ENCODE measurements around the gene SFI1.
"Not testable (repeated sequence)": the region's sequence is repeated elsewhere in the genome, so short reads cannot be mapped to it uniquely, and the experiment has no call there.

SFI1 gene

DNA sequence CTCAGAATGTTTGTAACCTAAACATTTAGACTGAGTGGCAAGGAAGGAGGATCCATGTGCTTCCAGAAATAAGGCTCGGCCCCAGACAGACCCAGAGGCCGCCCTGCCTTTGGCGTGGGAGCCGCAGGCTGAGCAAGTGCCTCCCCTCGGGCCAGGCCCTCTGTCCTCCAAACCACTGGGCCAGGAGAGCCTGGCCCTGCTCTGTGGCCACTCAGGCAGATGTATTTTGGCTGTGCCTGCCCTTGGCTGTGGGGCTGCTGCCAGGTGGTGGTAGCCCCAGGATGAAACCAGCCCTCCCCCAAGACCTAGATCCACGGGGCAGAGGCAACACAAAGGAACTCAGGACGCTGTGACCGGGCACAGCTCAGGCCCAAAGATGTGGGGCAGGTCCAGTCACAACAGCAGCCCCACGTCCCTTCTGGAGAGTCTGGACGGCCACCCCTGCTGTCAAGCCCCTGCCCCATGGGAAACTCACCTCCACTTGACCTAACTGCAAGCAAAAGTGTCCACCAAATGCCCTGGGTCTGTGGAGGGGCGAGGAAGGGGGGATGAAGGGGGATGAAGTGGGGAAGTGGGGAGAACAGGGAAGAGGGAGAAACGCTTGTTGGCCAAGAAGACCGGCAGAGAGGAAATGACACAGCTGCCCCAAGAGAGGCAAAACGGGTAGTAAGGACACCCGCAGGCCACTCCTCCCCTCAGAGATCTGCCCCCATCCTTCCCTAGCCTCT is 141.7 kb downstream of the SFI1 start:
- DNase-seq: no peak

- no peak for DNase-seq
Observed at GRCh38 chr22:31639436-31640039, 143.2 kb downstream of the SFI1 start.

DNA sequence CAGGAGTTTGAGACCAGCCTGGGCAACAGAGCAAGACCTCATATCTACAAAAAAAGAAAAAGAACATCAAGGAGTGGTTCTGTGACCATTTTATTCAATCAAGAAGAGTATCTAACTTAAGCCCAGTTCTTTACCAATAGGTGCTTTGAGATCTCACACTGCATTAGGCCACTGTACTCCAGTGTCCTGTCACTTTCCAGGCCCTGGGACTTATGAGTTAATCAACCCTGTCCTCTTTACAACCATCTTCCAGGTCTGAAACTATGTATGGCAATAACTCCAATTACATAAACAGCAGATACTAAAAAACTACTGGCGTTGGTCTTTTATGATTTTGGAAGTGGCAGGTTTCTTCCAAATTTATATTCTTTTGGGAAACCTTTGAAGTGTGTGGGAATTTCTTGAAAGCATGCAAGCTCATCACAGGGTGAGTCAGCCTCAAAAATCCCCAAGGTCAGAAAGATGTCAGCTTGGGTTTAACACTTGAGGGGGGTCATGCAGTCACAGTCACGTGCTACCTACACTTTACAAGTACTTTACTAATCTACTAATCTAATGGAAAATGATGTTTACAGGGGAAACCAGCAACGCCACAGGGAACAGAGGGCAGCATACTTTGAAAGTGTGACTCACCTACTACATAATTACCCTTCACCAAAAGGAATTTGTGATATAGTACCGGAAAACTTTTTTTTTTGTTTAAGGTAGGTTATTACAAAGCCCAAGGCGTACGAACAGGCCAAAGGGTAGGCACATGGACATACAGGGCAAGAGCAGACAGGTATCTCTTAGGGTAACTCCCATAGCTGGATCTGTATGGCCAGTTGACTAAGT is 150.1 kb downstream of the SFI1 start:
- DNase-seq: no peak

- no peak for DNase-seq
Observed at GRCh38 chr22:31647066-31647465, 150.7 kb downstream of the SFI1 start.

- no peak for DNase-seq
Observed at GRCh38 chr22:31647523-31648320, 151.4 kb downstream of the SFI1 start.

DNA sequence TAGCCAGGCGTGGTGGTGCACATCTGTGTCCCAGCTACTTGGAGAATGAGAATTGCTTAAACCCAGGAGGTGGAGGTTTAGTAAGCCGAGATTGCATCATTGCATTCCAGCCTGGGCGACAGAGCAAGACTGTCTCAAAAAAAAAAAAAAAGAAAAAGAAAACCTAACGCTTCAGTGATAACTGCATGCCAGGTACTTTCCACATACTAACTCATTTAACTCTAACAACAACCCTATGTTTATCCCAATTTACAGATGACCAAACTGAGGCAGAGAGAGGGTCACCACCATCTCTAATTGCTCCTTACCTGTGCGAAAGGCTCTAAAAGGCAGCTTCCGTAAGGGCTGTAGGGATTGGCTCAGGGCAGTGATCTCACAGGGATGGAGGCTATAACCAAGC is 154.1 kb downstream of the SFI1 start:
- DNase-seq: no peak

- no peak for DNase-seq
Observed at GRCh38 chr22:31651664-31652063, 155.3 kb downstream of the SFI1 start.

DNA sequence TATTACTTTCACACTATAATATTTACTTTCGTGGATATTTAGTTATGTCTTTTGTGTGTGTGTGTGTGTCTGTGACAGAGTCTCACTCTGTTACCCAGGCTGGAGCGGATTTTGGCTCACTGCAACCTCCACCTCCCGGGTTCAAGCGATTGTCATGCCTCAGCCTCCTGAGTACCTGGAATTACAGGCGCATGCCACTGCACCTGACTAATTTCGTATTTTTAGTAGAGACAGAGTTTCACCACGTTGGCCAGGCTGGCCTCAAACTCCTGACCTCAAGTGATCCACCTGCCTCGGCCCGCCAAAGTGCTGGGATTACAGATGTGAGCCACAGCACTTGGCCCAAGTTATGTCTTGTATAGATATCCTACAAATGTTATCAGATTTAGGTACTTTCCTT is 155.8 kb downstream of the SFI1 start:
- no peak for DNase-seq

DNA sequence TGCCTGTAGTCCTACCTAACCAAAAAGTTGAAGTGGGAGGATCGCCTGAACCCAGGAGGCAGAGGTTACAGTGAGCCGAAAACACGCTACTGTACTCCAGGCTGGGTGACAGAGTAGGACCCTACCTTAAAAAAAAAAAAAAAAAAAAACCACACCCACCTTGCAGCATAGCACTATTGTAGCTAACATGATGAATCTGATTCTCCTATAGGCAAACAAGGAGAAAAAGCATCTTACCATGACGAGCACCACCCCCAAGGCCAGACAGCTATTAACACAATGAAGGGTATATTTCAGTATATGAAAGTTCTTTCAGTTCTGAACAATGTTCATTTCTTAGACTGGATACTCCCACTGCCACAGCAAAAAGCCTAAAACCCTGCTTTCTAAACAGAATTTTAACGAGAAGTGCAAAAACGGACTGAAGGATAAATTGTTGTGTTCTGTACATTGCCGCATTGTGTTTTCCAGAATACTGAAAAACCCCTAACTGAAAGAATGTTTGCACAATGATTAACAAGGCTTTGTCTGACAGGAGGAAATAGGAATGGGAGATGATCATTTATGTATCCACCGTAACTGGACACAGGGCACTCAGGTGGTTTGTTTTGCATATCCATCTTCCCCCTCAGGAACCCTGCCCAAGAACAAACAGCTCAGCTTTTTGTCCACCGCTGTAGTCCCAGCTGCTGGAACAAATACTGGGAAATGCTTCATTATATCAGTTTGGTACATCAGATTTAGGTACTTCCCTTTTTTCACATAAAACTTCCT is 156.8 kb downstream of the SFI1 start:
- no peak for DNase-seq

- no peak for DNase-seq
Observed at GRCh38 chr22:31653944-31654343, 157.6 kb downstream of the SFI1 start.

DNA sequence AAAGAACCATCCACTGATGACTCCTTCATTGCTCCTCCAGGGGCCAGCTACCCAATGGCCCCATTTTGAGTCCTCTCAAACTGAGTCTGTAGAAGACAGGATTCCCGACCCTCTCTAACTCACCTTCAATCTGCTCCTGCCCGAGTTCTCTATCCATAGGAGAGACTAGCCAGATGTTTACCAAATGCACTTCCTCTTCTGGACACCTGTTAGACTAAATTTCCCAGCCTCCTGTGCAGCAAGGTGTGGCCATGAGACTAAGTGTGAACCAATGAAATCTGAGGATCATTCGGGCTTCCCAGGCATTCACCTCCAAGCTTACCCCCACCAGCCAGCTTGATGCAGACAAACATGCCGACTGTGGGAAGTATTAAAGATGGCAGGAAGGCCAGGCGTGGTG is 158.1 kb downstream of the SFI1 start:
- DNase-seq: no peak

DNA sequence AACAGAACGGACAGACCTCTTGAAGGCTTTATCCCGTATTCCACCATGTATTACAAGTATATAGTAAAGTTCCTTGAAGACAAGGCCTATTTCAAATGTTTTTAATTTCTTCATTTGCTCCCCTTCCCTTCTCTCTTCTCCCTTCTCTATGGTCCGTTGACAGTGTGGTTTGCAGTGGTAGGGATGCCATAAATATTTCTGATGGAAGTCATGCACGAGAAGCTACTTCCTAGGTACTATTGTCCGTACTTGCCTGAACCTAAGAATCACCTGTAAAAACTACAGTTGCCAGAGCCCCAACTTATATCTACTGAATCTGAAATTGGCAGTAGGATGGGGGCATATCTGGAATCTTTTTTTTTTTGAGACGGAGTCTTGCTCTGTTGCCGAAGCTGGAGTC is 162.9 kb downstream of the SFI1 start:
- DNase-seq: no peak

- not testable (repeated sequence) for DNase-seq
Observed at GRCh38 chr22:31660860-31661341, 164.6 kb downstream of the SFI1 start.

GRCh38 chr22:31661851-31662667 is 165.7 kb downstream of the SFI1 start, which contains the start of gene PISD:
PISD (minus strand) TSS chr22:31662215; CDS start chr22:31662208, 7 bp downstream.
- DNase-seq: peak; percentile 94

- DNase-seq: no peak
Observed at GRCh38 chr22:31662668-31663037, 166.3 kb downstream of the SFI1 start.

Measured in NCI-H1048 (cell line).